Measurements from ENCODE around the gene HOXB13.

Gene HOXB13

DNA sequence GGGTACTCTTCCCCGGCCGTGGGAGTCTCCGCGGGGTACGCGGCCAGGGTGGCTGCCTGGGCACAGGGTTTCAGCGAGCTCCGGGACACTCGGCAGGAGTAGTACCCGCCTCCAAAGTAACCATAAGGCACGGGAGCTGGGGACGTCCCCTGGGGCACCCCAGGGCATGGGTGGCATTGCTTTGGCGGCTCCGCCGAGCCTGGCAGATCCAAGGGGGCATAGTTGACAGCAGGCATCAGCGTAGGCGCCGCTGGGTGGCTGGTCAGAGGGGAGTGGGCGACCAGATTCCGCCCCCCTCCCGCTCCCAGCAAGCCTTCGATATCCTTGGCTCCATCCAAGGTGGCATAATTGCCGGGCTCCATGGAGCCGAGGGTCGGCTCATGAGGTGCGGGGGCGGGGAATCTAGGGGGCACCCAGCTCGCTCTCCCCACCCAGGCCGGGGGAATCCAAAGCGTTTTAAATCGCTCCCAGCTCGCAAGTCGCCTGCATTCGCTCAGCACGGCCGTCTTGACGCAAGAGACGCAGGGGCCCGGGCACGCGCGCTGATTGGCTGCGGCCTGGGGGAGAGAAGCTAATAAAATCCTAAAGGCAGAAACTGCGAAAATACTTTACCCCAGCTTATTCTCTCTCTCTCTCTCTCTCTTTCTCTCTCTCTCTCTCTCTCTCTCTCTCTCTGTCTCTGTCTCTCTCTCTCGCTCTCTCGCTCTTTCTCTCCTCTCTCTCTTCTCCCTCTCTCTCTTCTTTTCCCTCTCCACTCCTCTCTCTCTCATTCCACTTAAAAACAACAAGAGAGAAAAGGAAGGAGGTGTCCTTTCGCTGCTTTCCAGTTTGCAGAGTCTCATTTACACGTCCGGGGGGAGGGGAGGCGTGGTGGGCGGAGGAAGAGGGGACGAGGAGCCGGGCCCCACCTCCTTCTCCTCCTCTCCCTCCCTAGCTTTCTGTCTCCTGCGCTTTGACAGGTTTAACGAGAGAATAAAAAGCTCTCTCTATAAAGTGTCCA lies at the start of gene HOXB13:
TSS of gene HOXB13 (minus strand) at position 519 of the 1,000 bp plus-strand sequence. CDS start at position 362, 157 bp downstream.
- DNase-seq = peak; percentile 70

DNA sequence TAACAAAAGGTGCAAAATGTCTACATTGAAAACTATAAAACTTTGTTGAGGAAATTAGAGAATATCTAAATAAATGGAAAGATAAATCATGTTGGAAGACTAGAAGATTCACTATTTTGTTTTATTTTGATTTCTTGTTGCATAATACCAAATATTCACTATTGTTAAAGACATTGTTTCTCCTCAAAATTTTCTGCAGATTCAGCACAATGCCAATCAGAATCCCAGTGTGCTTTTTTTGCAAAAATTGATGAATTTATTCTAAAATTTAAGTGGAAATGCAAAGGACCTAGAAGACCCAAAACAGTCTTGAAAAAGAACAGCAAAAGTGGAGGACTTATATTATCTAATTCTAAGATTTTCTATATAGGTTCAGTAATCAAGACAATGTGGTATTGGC lies 48.1 kb upstream of the HOXB13 start:
- DNase-seq = no peak

DNA sequence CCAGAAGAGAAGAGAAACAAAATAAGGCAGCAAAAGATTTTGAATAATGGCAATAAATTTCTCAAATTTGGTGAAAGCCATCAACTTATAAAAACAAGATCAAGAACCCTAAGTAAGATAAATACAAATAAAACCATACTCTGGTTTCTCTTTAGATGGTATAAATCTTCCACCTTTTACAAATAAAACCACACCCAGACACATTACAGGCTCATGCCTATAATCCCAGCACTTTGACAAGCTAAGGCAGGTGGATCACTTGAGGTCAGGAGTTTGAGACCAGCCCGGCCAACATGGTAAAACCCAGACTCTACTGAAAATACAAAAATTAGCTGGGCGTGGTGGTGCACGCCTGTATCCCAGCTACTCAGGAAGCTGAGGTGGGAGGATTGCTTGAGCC lies 44.7 kb upstream of the HOXB13 start:
- no peak for DNase-seq

- DNase-seq = no peak
Observed at GRCh38 chr17:48770954-48771353, 42.4 kb upstream of the HOXB13 start.

- DNase-seq = no peak
Observed at GRCh38 chr17:48769009-48769675, 40.6 kb upstream of the HOXB13 start.

DNA sequence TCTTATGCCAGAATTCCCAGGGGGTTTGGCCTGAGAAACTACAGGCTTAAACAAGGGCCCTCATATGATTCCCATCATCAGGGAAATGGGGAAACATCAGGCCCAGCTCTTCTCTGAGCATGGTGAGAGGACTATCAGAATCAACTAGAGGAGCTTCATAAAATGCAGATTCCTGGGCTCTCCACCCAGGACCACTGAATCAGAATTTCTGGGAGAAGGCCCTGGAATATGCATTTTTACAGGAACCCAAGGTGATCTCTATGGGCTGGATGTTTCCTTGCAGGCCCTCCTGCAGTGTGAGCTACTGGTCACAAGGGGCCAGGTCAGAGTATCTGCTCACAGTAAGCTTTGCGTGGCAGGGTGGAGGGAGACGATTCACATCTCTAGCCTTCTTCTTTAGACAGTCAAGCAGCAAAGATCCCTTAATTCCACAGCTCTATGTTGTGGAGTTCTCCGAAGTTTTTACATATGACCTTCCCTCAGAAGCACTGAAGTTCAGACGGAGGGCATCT lies 38.8 kb upstream of the HOXB13 start:
- no peak for DNase-seq

DNA sequence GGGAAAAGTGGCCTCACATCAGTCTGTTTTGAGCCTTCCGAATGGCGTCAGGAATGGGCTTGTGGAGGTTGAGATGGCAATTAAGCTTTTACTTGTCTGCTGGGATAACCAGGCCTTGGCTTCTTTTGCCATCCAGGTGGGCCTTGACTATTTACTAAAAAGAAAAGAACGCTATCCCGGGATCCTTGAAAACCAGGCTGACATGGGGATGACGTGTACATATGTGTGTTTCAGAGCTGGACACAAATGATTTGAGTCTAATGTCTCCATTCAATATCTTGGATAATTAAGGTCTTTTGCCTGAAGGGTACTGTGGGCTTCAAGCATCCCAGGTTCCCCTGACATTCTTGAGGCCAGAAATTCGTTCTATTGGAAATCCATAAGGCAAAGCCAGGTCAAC lies 32.6 kb upstream of the HOXB13 start:
- no peak for DNase-seq

DNA sequence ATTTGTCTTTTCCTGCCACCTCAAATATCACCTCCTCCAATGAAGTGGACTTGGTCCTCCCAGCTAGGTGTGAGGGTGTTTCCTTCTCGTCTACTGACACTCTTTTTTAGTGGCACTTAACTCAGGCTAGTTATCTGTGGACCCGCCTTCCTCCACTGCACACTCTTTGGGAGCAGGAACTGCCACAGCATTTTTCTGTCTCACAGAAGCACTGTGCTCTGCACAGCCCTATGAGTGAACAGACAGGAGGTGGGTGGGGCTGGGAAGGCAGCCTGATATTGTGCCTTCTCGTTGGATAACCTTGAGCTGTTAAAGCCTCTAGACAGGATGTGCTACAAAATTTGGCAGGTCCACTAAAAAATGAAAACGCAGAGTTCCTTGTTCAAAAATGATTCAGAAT lies 31.9 kb upstream of the HOXB13 start:
- no peak for DNase-seq

GRCh38 chr17:48759288-48759687 lies 30.7 kb upstream of the HOXB13 start:
- no peak for DNase-seq

- no peak for DNase-seq
Observed at GRCh38 chr17:48757524-48757961, 29.0 kb upstream of the HOXB13 start.

DNA sequence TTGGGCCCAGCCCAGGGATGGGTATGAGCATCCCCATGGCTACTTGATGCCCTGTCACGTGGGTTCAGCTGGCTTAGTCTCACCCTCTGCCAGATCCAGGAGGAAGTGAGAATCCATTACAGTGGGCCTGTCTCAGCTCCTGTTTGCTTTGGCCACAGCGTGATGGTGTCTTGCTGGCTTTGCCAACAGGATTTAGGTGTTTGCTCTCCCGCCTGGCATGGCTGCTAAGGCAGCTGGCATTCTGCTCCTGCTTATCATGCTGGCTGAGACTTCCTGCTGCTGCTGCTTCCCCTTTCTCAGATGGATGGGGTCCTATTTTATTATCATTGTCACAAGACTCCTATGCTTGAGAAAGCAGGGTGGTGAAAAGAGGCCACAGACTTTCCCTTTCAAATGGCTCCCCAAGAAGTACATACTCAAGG lies 28.3 kb upstream of the HOXB13 start:
- DNase-seq = no peak

GRCh38 chr17:48755356-48755755 lies 26.8 kb upstream of the HOXB13 start:
- no peak for DNase-seq

DNA sequence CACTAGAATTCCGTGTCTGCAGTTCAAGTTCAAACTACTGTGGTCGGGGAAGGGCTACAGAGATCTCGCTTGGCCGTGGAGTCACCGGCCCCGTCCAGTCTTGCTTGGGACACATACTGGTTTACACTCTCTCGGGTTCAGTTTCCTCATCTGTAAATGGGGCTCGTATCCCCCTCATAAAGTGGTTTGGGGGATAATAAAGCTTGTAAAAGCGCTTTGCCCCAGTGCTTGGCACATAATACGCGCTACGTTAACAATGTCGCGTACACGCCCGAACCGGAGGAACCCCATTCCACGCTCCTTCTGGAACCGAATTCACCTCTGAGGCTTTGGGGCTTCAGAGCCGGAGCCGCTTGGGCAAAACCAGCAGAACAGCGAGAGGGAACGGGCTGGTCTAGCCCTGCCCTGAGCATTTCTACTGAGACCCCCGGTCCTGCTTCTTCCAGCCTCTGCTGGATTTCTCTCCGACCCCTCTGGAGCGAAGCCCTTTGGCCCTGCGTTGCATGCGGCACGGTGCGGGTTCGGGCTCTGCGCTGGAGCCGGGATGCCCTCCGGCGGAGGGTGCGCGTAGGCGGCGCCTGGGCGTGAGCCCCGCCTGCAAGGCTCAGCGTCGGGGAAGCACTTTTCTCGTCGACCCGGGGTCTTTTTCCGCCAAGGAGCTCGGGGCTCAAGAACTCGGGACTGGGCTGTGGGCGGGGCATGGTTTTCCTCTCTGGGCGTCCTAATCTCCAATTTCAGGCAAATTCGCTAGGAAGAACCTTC lies 26.1 kb upstream of the HOXB13 start:
- DNase-seq = no peak

- DNase-seq = no peak
Observed at GRCh38 chr17:48753794-48754499, 25.4 kb upstream of the HOXB13 start.

- DNase-seq = no peak
Observed at GRCh38 chr17:48752399-48753288, 24.1 kb upstream of the HOXB13 start.

DNA sequence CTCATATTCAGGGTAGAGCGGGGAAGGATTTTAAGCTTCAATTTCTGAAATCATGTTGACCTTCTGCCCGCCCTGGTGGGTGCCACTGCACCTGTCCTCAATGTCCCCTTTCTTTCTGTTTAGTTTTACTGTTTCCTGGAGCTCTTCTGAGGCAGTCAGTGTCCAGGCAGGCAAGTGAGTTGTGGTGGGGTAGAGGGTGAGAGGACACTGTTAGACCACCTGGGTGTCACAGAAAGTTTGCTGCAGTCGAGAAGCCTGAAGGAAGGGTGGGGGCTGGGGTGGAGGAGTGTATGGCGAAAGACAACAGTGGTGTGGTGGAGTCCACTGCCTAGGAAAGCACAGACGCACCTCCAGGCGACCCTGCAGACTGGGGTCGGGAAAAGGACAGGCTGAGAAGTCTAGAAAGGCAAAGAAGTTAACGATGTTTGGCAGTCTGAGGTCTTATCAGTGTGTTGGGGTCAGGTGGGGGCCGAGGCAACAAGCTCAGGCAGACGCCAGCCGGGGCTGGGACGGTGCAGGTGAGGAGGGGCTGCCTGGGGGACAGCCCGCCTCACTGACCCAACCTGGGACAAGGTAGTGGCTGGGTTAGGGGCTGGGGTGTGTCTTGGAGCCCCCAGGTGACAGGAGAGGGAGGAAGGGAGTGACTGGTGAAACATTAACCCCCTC lies 23.3 kb upstream of the HOXB13 start:
- no peak for DNase-seq

DNA sequence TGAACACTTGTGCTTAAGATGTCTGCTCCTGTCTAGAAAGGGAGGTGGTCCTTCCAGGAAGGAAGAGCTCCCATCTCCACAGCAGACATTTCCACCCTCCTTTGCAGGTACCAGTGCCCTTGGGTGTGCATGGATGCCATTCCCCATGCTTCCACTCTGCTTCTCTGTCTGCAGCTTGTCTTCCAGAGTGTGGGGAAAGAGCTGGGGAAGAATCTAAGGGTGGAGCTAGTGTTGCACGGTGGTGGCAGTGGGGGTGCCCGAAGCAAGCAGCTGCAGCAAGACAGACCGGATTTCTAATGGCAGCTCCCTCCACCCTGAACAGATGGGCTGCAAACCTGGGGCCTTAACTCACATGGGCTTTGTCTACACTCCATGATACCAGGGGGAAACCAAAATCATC lies 22.6 kb upstream of the HOXB13 start:
- DNase-seq = no peak

GRCh38 chr17:48749621-48750553 lies 21.3 kb upstream of the HOXB13 start:
- DNase-seq = no peak
